PC-9 (cell line): ENCODE data around the gene MPST.

ENCODE experiments used
- CTCF ChIP-seq: fragments of 200-600 bp; sonication (generic); conservative IDR thresholded peaks from 2 replicates; pipeline ENCODE4 v1.6.1; 2017; ENCODE audit warnings: mixed run types, antibody characterized with exemption, mild to moderate bottlenecking, moderate library complexity
- EZH2 ChIP-seq: fragments of 200-600 bp; sonication (generic); IDR thresholded peaks from 2 replicates; pipeline ENCODE4 v1.8.0; 2017; ENCODE audit warnings: antibody characterized with exemption, low read depth

GRCh38 chr22:37015587-37015878, 4.0 kb upstream of the MPST start:
- TF ChIP-seq EZH2, result no peak
- TF ChIP-seq CTCF, result no peak
